Measurements from ENCODE around the gene CHD1.

Gene CHD1

DNA sequence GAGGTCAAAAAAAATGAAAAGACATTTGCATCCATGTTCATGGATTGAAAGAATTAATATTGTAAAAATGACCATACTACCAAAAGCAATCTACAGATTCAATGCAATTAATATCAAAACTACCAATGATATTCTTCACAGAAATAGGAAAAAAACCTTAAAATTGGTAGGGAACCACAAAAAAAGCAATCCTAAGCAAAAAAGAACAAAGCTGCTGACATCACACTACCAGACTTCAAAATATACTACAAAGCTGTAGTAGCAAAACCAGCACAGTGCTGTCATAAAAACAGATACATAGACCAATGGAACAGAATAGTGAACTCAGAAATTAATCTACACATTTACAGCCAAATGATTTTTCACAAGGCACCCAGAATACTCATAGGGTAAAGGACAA, 121.0 kb downstream of the CHD1 start:
- no peak for DNase-seq (ENCODE audit: low read depth in 2 of 2)

DNA sequence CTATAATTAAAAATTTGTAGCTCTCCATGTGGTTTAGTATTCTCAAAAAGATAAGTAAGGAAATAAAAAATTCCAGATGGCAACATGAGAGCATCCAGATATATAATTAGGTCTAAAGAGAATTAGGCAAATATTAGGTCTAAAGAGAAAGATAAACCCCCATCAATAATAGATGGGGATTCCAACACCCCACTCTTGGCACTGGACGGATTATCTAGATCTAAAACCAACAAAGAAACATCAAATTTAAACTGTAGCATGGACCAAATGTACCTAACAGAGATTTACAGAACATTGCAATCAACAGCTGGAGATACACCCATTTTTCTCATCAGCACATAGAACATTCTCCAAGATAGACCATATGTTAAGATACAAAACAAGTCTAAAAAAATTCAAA, 123.7 kb downstream of the CHD1 start:
- DNase-seq (ENCODE audit: low read depth in 2 of 2): no peak

DNA sequence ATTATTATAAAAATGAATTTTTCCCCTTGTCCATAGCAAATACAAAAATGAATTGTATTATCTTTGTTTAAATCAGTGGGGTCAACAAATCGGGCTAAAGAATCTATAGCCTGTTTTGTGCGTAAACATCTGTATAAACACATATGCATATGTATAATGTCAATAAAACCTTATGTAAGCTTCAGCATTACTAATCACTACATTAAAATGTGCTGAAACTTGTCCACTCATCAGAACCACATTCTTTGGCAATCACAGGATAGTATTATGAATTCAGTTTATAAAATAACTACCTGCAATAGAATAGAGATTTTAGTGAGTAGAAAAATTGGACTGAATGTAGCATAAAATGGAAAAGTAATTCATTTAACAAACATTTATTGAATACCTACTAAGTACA, 124.7 kb downstream of the CHD1 start:
- DNase-seq (ENCODE audit: low read depth in 2 of 2): no peak

Data from fibroblast of skin of left biceps (primary cell).